ENCODE results near the gene SIRPA.

SIRPA gene

GRCh38 chr20:1870792-1871550 is 24.2 kb upstream of the SIRPA start:
- Histone ChIP-seq H3K4me3 (ENCODE audit: low read length) (no peak overlapping the region), H3K9me3 (ENCODE audit: control insufficient read depth, low read depth, low read length) (no peaks in the 10 kb centered on the region), H3K27me3 (ENCODE audit: control insufficient read depth, insufficient read depth, low read length) (no peaks in the 10 kb centered on the region), H3K27ac (ENCODE audit: low read length) (no peak overlapping the region), H3K36me3 (ENCODE audit: control insufficient read depth, low read depth, low read length) (no peaks in the 10 kb centered on the region), H3K9ac (ENCODE audit: low read length) (no peak overlapping the region), H3K4me1 (ENCODE audit: control insufficient read depth, low read depth, low read length) (peaks cover 4% of the 10 kb centered on the region)

- no peaks in the 10 kb centered on the region for H3K9me3 ChIP-seq (ENCODE audit: control insufficient read depth, low read depth, low read length)
- peaks cover 4% of the 10 kb centered on the region for H3K4me1 ChIP-seq (ENCODE audit: control insufficient read depth, low read depth, low read length)
- no peak overlapping the region for H3K4me3 ChIP-seq (ENCODE audit: low read length)
- no peaks in the 10 kb centered on the region for H3K27me3 ChIP-seq (ENCODE audit: control insufficient read depth, insufficient read depth, low read length)
- H3K36me3 ChIP-seq (ENCODE audit: control insufficient read depth, low read depth, low read length), result no peaks in the 10 kb centered on the region
- no peak overlapping the region for H3K9ac ChIP-seq (ENCODE audit: low read length)
- no peak overlapping the region for H3K27ac ChIP-seq (ENCODE audit: low read length)
Measured at GRCh38 chr20:1871807-1872458, 23.3 kb upstream of the SIRPA start.

DNA sequence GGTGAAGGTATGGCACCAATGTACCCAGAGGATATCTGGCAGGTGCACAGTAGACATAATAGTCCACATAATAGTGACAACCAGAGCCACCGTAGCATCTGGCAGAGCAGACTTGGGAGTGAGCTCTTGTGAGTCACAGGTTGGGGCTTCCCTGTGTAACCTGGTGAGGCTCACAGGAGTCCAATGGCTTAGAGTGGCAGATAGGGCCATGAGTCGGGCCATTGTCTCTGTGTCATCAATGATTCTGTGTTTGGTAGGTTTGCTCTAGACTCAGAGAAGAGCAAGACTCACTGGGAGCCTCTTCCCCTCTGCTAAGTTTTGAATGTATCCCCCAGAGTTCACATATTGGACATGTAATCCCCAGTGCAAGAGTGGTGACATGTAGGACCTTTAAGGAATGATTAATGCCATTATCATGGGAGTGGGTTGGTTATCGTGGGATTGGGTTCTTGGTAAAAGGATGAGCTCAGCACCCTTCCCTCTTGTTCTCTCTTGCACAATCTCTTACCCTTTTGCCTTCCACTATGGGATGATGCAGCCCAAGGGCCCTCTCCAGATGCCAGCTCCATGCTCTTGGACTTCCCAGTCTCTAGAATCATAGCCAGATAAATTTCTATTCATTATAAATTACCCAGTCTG is 22.6 kb upstream of the SIRPA start:
- H3K9me3 ChIP-seq (ENCODE audit: control insufficient read depth, low read depth, low read length), result no peaks in the 10 kb centered on the region
- H3K27ac ChIP-seq (ENCODE audit: low read length), result no peak overlapping the region
- no peaks in the 10 kb centered on the region for H3K36me3 ChIP-seq (ENCODE audit: control insufficient read depth, low read depth, low read length)
- H3K27me3 ChIP-seq (ENCODE audit: control insufficient read depth, insufficient read depth, low read length), result no peaks in the 10 kb centered on the region
- H3K9ac ChIP-seq (ENCODE audit: low read length), result no peak overlapping the region
- no peak overlapping the region for H3K4me3 ChIP-seq (ENCODE audit: low read length)
- no peaks in the 10 kb centered on the region for H3K4me1 ChIP-seq (ENCODE audit: control insufficient read depth, low read depth, low read length)

- H3K36me3 ChIP-seq (ENCODE audit: control insufficient read depth, low read depth, low read length), result no peaks in the 10 kb centered on the region
- H3K27me3 ChIP-seq (ENCODE audit: control insufficient read depth, insufficient read depth, low read length), result no peaks in the 10 kb centered on the region
- no peak overlapping the region for H3K9ac ChIP-seq (ENCODE audit: low read length)
- no peak overlapping the region for H3K4me3 ChIP-seq (ENCODE audit: low read length)
- H3K9me3 ChIP-seq (ENCODE audit: control insufficient read depth, low read depth, low read length), result no peaks in the 10 kb centered on the region
- no peaks in the 10 kb centered on the region for H3K4me1 ChIP-seq (ENCODE audit: control insufficient read depth, low read depth, low read length)
- H3K27ac ChIP-seq (ENCODE audit: low read length), result no peak overlapping the region
Measured at GRCh38 chr20:1874450-1875182, 20.6 kb upstream of the SIRPA start.

GRCh38 chr20:1875183-1875554 is 20.0 kb upstream of the SIRPA start:
- H3K4me3 ChIP-seq (ENCODE audit: low read length), result no peak overlapping the region
- no peaks in the 10 kb centered on the region for H3K4me1 ChIP-seq (ENCODE audit: control insufficient read depth, low read depth, low read length)
- H3K27me3 ChIP-seq (ENCODE audit: control insufficient read depth, insufficient read depth, low read length), result no peaks in the 10 kb centered on the region
- H3K9me3 ChIP-seq (ENCODE audit: control insufficient read depth, low read depth, low read length), result no peaks in the 10 kb centered on the region
- H3K9ac ChIP-seq (ENCODE audit: low read length), result no peak overlapping the region
- H3K36me3 ChIP-seq (ENCODE audit: control insufficient read depth, low read depth, low read length), result no peaks in the 10 kb centered on the region
- no peak overlapping the region for H3K27ac ChIP-seq (ENCODE audit: low read length)

DNA sequence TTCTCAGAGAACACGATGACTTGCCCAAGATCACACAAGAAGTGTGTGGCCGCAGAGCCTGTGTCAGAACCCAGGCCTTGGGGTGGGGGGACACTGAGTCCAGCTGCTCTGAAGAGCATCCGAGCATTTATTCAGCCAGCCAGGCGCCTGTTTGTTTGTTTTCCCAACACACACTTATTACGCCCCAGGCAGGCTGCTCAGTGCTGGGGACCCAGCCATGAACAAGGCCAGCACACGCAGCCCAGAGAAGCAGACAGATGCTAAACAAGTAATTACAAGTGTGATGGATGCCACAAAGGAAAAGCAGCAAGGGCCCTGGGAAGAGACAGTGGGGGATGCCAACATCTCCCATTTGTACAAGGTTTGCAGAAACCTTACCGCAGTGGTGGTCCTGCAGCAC is 19.4 kb upstream of the SIRPA start:
- no peak overlapping the region for H3K4me3 ChIP-seq (ENCODE audit: low read length)
- H3K36me3 ChIP-seq (ENCODE audit: control insufficient read depth, low read depth, low read length), result no peaks in the 10 kb centered on the region
- no peaks in the 10 kb centered on the region for H3K27me3 ChIP-seq (ENCODE audit: control insufficient read depth, insufficient read depth, low read length)
- H3K9ac ChIP-seq (ENCODE audit: low read length), result no peak overlapping the region
- H3K4me1 ChIP-seq (ENCODE audit: control insufficient read depth, low read depth, low read length), result no peaks in the 10 kb centered on the region
- no peak overlapping the region for H3K27ac ChIP-seq (ENCODE audit: low read length)
- H3K9me3 ChIP-seq (ENCODE audit: control insufficient read depth, low read depth, low read length), result no peaks in the 10 kb centered on the region

DNA sequence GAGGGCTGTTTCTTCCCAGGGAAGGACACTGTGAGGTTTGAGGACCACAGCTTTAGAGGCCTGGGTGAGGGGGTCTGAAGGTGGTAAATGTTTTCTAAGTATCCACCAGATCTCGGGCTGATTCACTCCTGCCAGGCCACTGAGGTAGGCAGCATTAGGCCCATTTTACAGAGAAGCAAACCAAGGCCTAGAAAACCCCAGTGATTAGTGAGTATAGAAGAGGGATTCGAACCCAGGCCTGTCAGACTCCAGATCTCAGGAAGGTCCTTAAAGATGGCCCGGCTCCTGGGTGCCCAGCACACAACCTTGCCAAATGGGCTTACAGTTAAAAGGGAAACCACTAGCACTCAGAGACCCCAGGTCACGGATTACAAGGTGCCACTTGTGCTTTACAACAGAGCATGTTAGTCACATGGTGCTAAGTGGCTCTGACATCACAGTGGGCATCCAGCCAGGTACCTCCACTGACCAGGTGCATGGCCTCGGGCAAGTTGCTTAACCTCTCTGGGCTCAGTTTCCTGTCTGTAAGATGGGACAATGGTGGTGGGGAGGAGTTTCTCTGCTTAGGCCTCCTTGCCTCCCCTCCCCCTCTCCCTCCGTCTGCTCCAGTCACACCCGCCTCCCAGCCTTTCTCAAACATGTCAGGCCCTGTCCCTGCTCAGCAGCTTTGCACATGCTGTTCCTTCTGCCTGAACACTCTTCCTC is 18.8 kb upstream of the SIRPA start:
- H3K9ac ChIP-seq (ENCODE audit: low read length), result no peak overlapping the region
- no peaks in the 10 kb centered on the region for H3K9me3 ChIP-seq (ENCODE audit: control insufficient read depth, low read depth, low read length)
- no peak overlapping the region for H3K4me3 ChIP-seq (ENCODE audit: low read length)
- no peak overlapping the region for H3K27ac ChIP-seq (ENCODE audit: low read length)
- no peaks in the 10 kb centered on the region for H3K27me3 ChIP-seq (ENCODE audit: control insufficient read depth, insufficient read depth, low read length)
- no peaks in the 10 kb centered on the region for H3K36me3 ChIP-seq (ENCODE audit: control insufficient read depth, low read depth, low read length)
- H3K4me1 ChIP-seq (ENCODE audit: control insufficient read depth, low read depth, low read length), result peaks cover 2% of the 10 kb centered on the region

DNA sequence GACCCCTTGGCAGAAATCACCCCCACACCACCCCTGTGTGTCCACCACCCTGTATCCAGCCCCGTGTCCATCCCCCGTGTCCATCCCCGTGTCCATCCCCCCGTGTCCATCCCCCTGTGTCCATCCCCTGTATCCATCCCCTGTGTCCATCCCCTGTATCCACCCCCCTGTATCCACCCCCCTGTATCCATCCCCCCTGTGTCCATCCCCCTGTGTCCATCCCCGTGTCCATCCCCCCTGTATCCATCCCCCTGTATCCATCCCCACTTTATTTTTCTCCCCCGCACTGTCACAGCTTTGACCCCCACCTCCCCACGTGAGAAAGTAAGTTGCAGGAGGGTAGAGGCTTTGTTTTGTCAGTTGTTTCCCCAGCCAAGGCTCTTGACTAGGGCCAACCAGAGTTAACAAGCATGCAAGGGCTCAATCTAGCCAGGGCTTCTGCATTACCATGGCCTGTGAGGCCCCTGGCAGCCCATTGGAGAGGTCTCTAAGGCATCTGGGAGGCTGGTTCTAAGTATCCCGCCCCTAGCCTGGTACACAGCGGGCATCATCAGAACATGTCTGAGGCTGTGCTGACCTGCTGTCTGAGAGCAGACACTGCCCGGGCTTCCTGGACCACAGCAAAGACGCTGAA is 18.1 kb upstream of the SIRPA start:
- Histone ChIP-seq H3K27me3 (ENCODE audit: control insufficient read depth, insufficient read depth, low read length) (no peaks in the 10 kb centered on the region), H3K9me3 (ENCODE audit: control insufficient read depth, low read depth, low read length) (no peaks in the 10 kb centered on the region), H3K9ac (ENCODE audit: low read length) (no peak overlapping the region), H3K36me3 (ENCODE audit: control insufficient read depth, low read depth, low read length) (no peaks in the 10 kb centered on the region), H3K4me1 (ENCODE audit: control insufficient read depth, low read depth, low read length) (peaks cover 7% of the 10 kb centered on the region), H3K4me3 (ENCODE audit: low read length) (no peak overlapping the region), H3K27ac (ENCODE audit: low read length) (no peak overlapping the region)

GRCh38 chr20:1877609-1878200 is 17.5 kb upstream of the SIRPA start:
- H3K36me3 ChIP-seq (ENCODE audit: control insufficient read depth, low read depth, low read length), result no peaks in the 10 kb centered on the region
- H3K27me3 ChIP-seq (ENCODE audit: control insufficient read depth, insufficient read depth, low read length), result no peaks in the 10 kb centered on the region
- H3K4me1 ChIP-seq (ENCODE audit: control insufficient read depth, low read depth, low read length), result peaks cover 7% of the 10 kb centered on the region
- H3K9me3 ChIP-seq (ENCODE audit: control insufficient read depth, low read depth, low read length), result no peaks in the 10 kb centered on the region
- H3K9ac ChIP-seq (ENCODE audit: low read length), result no peak overlapping the region
- H3K27ac ChIP-seq (ENCODE audit: low read length), result no peak overlapping the region
- H3K4me3 ChIP-seq (ENCODE audit: low read length), result no peak overlapping the region

GRCh38 chr20:1879369-1879768 is 15.8 kb upstream of the SIRPA start:
- H3K4me1 ChIP-seq (ENCODE audit: control insufficient read depth, low read depth, low read length), result peaks cover 7% of the 10 kb centered on the region
- no peak overlapping the region for H3K27ac ChIP-seq (ENCODE audit: low read length)
- H3K9ac ChIP-seq (ENCODE audit: low read length), result no peak overlapping the region
- no peaks in the 10 kb centered on the region for H3K9me3 ChIP-seq (ENCODE audit: control insufficient read depth, low read depth, low read length)
- H3K36me3 ChIP-seq (ENCODE audit: control insufficient read depth, low read depth, low read length), result no peaks in the 10 kb centered on the region
- H3K4me3 ChIP-seq (ENCODE audit: low read length), result no peak overlapping the region
- no peaks in the 10 kb centered on the region for H3K27me3 ChIP-seq (ENCODE audit: control insufficient read depth, insufficient read depth, low read length)

Measured in iPS-18a (cell line).